ENCODE results near the gene COL20A1. TPM values are rescaled to one million over a fixed set of nuclear protein-coding genes. Genes with fewer than 3 reads are reported as not detected.

COL20A1 gene
- total and polyA plus RNA-seq, 2 of the 13 experiments (the other 11 are each of a cell fraction or from before 2014, with no cell fraction given), result not detected

- no peak for TF ChIP-seq ZNF24 (IDR thresholded peaks at IDR 0.05)
- TF ChIP-seq TRAFD1 (CRISPR knock-in tag; IDR thresholded peaks at IDR 0.05; ENCODE audit: borderline replicate concordance), result no peak; the same call in 1 of the 2 replicates
- no peak for TF ChIP-seq SRSF9 (IDR thresholded peaks at IDR 0.05; ENCODE audit: borderline replicate concordance, insufficient read depth, low read depth, low read length, poor library complexity, severe bottlenecking)
- no peak for TF ChIP-seq ZNF646 (CRISPR knock-in tag; IDR thresholded peaks at IDR 0.05)
- TF ChIP-seq HOXA3 (CRISPR knock-in tag; IDR thresholded peaks at IDR 0.05), result no peak
- no peak for TF ChIP-seq IKZF1 (IDR thresholded peaks at IDR 0.05)
- TF ChIP-seq AHR (CRISPR knock-in tag; IDR thresholded peaks at IDR 0.05), result no peak
- TF ChIP-seq MAZ (IDR thresholded peaks at IDR 0.05; ENCODE audit: borderline replicate concordance, low read depth, low read length), result no peak
- TF ChIP-seq MAZ (CRISPR knock-in tag; IDR thresholded peaks at IDR 0.05; ENCODE audit: low read depth), result peak; percentile 91
- TF ChIP-seq ATF7-NPFF (CRISPR knock-in tag; IDR thresholded peaks at IDR 0.05; ENCODE audit: low read depth), result no peak
- TF ChIP-seq ZNF609 (CRISPR knock-in tag; IDR thresholded peaks at IDR 0.05; ENCODE audit: borderline replicate concordance), result peak; percentile 39; the same call in 1 of the 2 replicates
- no peak for TF ChIP-seq CBFB (CRISPR knock-in tag; IDR thresholded peaks at IDR 0.05)
- peak; percentile 10; the same call in 1 of the 2 replicates for TF ChIP-seq FOSL2 (CRISPR knock-in tag; IDR thresholded peaks at IDR 0.05)
- no peak for TF ChIP-seq MBNL3 (CRISPR knock-in tag; conservative IDR thresholded peaks at IDR 0.05)
- 0 out of 2 replicates have a peak, but pooled peaks have one; percentile 32 for TF ChIP-seq IRX3 (CRISPR knock-in tag; IDR thresholded peaks at IDR 0.05; ENCODE audit: borderline replicate concordance, low read depth)
Measured at GRCh38 chr20:63363013-63363957, 70.3 kb downstream of the COL20A1 start (continued).
